Karpas-422 (cell line): ENCODE measurements around the gene POMP. TPM values are rescaled to one million over a fixed set of nuclear protein-coding genes. Genes with fewer than 3 reads are reported as not detected.
A peak's percentile ranks its signal among the peaks of the same experiment; 100 is the strongest.

Source experiments
- DNase-seq: peaks from one replicate; pipeline ENCODE4 v3.0.0-alpha.2; 2015
- H2AFZ ChIP-seq: fragments of 200-600 bp; sonication (generic); 2 replicates; pipeline ENCODE4 v1.6.1; 2014; ENCODE audit warnings: antibody characterized with exemption, low read length, mixed read lengths
- H3K27ac ChIP-seq: fragments of 200-600 bp; sonication (generic); 2 replicates; pipeline ENCODE4 v1.5.1; 2014; ENCODE audit warnings: mild to moderate bottlenecking, low read length, moderate library complexity
- H3K27me3 ChIP-seq: fragments of 200-600 bp; sonication (generic); 2 replicates; pipeline ENCODE4 v1.6.1; 2014; ENCODE audit warnings: low read length, mixed read lengths
- H3K36me3 ChIP-seq: fragments of 200-600 bp; sonication (generic); 2 replicates; pipeline ENCODE4 v1.6.1; 2014; ENCODE audit warnings: low read length, mixed read lengths; ENCODE audit not compliant: insufficient read depth
- H3K4me1 ChIP-seq: fragments of 200-600 bp; sonication (generic); 2 replicates; pipeline ENCODE4 v1.6.1; 2014; ENCODE audit warnings: mild to moderate bottlenecking, low read length, mixed read lengths
- H3K4me2 ChIP-seq: fragments of 200-600 bp; sonication (generic); 2 replicates; pipeline ENCODE4 v1.6.1; 2014; ENCODE audit warnings: low read length, low read depth, mild to moderate bottlenecking; ENCODE audit not compliant: poor library complexity, severe bottlenecking
- H3K4me3 ChIP-seq: fragments of 200-600 bp; sonication (generic); 2 replicates; pipeline ENCODE4 v1.5.1; 2014; ENCODE audit warnings: mild to moderate bottlenecking, antibody characterized with exemption, low read length, mixed read lengths
- H3K79me2 ChIP-seq: fragments of 200-600 bp; sonication (generic); 2 replicates; pipeline ENCODE4 v1.6.1; 2014; ENCODE audit warnings: mild to moderate bottlenecking, low read length, mixed read lengths
- H3K9ac ChIP-seq: fragments of 200-600 bp; sonication (generic); 2 replicates; pipeline ENCODE4 v1.6.0; 2014; ENCODE audit warnings: low read length
- H3K9me2 ChIP-seq: fragments of 200-600 bp; sonication (generic), shearing (Covaris generic); replicated peaks from 2 replicates; pipeline ENCODE4 v1.6.0; 2014; ENCODE audit warnings: mild to moderate bottlenecking, low read length, moderate library complexity; ENCODE audit not compliant: insufficient read depth
- H3K9me3 ChIP-seq: fragments of 300-700, 200-600 bp; sonication (generic); 2 replicates; pipeline ENCODE4 v1.6.1; 2014; ENCODE audit warnings: low read length, mixed read lengths
- H4K20me1 ChIP-seq: fragments of 200-600 bp; sonication (generic); 2 replicates; pipeline ENCODE4 v1.6.1; 2014; ENCODE audit warnings: mild to moderate bottlenecking, antibody characterized with exemption, low read length, low read depth; ENCODE audit not compliant: insufficient read depth
- total RNA-seq: library from RNA; depleted of rRNA; stranded (reverse); fragments of >200 nt; shearing (Covaris generic); gene quantifications from 2 replicates; pipeline ENCODE4 v1.2.3, GENCODE V29; 2014; ENCODE audit warnings: low replicate concordance

POMP gene
- total RNA-seq, 1 experiment from 2014 or later, result 57.1 TPM

- no peak overlapping the region for H3K4me3 ChIP-seq
- no peak overlapping the region for H2AFZ ChIP-seq
- no peaks in the 10 kb centered on the region for H3K9me2 ChIP-seq
- no peak for DNase-seq
- H3K4me2 ChIP-seq, result no peak overlapping the region
- H3K27me3 ChIP-seq, result no peaks in the 10 kb centered on the region
- no peaks in the 10 kb centered on the region for H4K20me1 ChIP-seq
- H3K9ac ChIP-seq, result no peak overlapping the region
- H3K36me3 ChIP-seq, result no peaks in the 10 kb centered on the region
- H3K4me1 ChIP-seq, result no peaks in the 10 kb centered on the region
- no peak overlapping the region for H3K27ac ChIP-seq
- no peaks in the 10 kb centered on the region for H3K9me3 ChIP-seq
- H3K79me2 ChIP-seq, result no peaks in the 10 kb centered on the region
Observed at GRCh38 chr13:28651810-28652401, 7.0 kb upstream of the POMP start.

GRCh38 chr13:28653111-28653510, 5.8 kb upstream of the POMP start:
- Histone ChIP-seq H2AFZ (no peak overlapping the region), H3K9me2 (no peaks in the 10 kb centered on the region), H3K9me3 (no peaks in the 10 kb centered on the region), H3K79me2 (peaks cover 9% of the 10 kb centered on the region), H3K4me1 (peaks cover 8% of the 10 kb centered on the region), H3K4me3 (no peak overlapping the region), H3K27me3 (no peaks in the 10 kb centered on the region), H3K9ac (no peak overlapping the region), H3K27ac (no peak overlapping the region), H3K36me3 (no peaks in the 10 kb centered on the region), H4K20me1 (no peaks in the 10 kb centered on the region), H3K4me2 (no peak overlapping the region)
- no peak for DNase-seq

- H3K4me3 ChIP-seq, result no peak overlapping the region
- no peaks in the 10 kb centered on the region; the same call in 1 of the 2 replicates for H4K20me1 ChIP-seq
- DNase-seq, result no peak
- no peak overlapping the region for H2AFZ ChIP-seq
- no peaks in the 10 kb centered on the region for H3K9me2 ChIP-seq
- H3K36me3 ChIP-seq, result no peaks in the 10 kb centered on the region
- no peak overlapping the region for H3K4me2 ChIP-seq
- no peaks in the 10 kb centered on the region for H3K27me3 ChIP-seq
- no peaks in the 10 kb centered on the region for H3K9me3 ChIP-seq
- no peak overlapping the region for H3K9ac ChIP-seq
- H3K27ac ChIP-seq, result no peak overlapping the region
- H3K4me1 ChIP-seq, result peaks cover 8% of the 10 kb centered on the region
- H3K79me2 ChIP-seq, result peaks cover 19% of the 10 kb centered on the region
Observed at GRCh38 chr13:28654276-28654675, 4.7 kb upstream of the POMP start.

- peaks cover 13% of the 10 kb centered on the region for H4K20me1 ChIP-seq
- H3K4me2 ChIP-seq, result no peak overlapping the region
- no peaks in the 10 kb centered on the region for H3K27me3 ChIP-seq
- H2AFZ ChIP-seq, result no peak overlapping the region
- H3K9ac ChIP-seq, result no peak overlapping the region
- H3K27ac ChIP-seq, result no peak overlapping the region
- H3K9me2 ChIP-seq, result no peaks in the 10 kb centered on the region
- H3K4me1 ChIP-seq, result peaks cover 17% of the 10 kb centered on the region
- DNase-seq, result no peak
- H3K36me3 ChIP-seq, result peaks cover 3% of the 10 kb centered on the region; the same call in 1 of the 2 replicates
- no peaks in the 10 kb centered on the region for H3K9me3 ChIP-seq
- H3K4me3 ChIP-seq, result no peak overlapping the region
- H3K79me2 ChIP-seq, result peaks cover 32% of the 10 kb centered on the region
Observed at GRCh38 chr13:28655561-28655960, 3.4 kb upstream of the POMP start.

- H2AFZ ChIP-seq, result peak overlapping the region; percentile 67
- H3K79me2 ChIP-seq, result peaks cover 56% of the 10 kb centered on the region
- no peaks in the 10 kb centered on the region for H3K27me3 ChIP-seq
- no peaks in the 10 kb centered on the region for H3K9me2 ChIP-seq
- H3K36me3 ChIP-seq, result peaks cover 25% of the 10 kb centered on the region; the same call in 1 of the 2 replicates
- H3K4me3 ChIP-seq, result peak overlapping the region; percentile 91
- peak; percentile 70 for DNase-seq
- H3K9ac ChIP-seq, result peak overlapping the region; percentile 88
- H3K4me2 ChIP-seq, result peak overlapping the region; percentile 96
- H3K4me1 ChIP-seq, result peaks cover 30% of the 10 kb centered on the region
- H3K27ac ChIP-seq, result peak overlapping the region; percentile 66
- H3K9me3 ChIP-seq, result no peaks in the 10 kb centered on the region
- peaks cover 21% of the 10 kb centered on the region for H4K20me1 ChIP-seq
Observed at GRCh38 chr13:28657784-28658538, 969 bp upstream of the POMP start.

GRCh38 chr13:28658539-28658795, 463 bp upstream of the POMP start:
- H3K9me3 ChIP-seq, result no peaks in the 10 kb centered on the region
- peak overlapping the region; percentile 91 for H3K4me3 ChIP-seq
- H2AFZ ChIP-seq, result peak overlapping the region; percentile 67
- H3K9me2 ChIP-seq, result no peaks in the 10 kb centered on the region
- peaks cover 21% of the 10 kb centered on the region for H4K20me1 ChIP-seq
- H3K9ac ChIP-seq, result peak overlapping the region; percentile 88
- DNase-seq, result peak; percentile 63
- peaks cover 30% of the 10 kb centered on the region for H3K4me1 ChIP-seq
- H3K36me3 ChIP-seq, result peaks cover 28% of the 10 kb centered on the region; the same call in 1 of the 2 replicates
- H3K4me2 ChIP-seq, result peak overlapping the region; percentile 96
- H3K79me2 ChIP-seq, result peaks cover 59% of the 10 kb centered on the region
- H3K27ac ChIP-seq, result peak overlapping the region; percentile 66
- H3K27me3 ChIP-seq, result no peaks in the 10 kb centered on the region

- H3K9ac ChIP-seq, result peak overlapping the region; percentile 88
- H3K9me3 ChIP-seq, result no peaks in the 10 kb centered on the region
- H3K27me3 ChIP-seq, result no peaks in the 10 kb centered on the region
- DNase-seq, result no peak
- H3K9me2 ChIP-seq, result no peaks in the 10 kb centered on the region
- peak overlapping the region; percentile 18; the same call in 1 of the 2 replicates for H3K27ac ChIP-seq
- H2AFZ ChIP-seq, result no peak overlapping the region
- H3K79me2 ChIP-seq, result peaks cover 68% of the 10 kb centered on the region
- H3K4me1 ChIP-seq, result peaks cover 30% of the 10 kb centered on the region
- H4K20me1 ChIP-seq, result peaks cover 21% of the 10 kb centered on the region
- H3K36me3 ChIP-seq, result peaks cover 37% of the 10 kb centered on the region; the same call in 1 of the 2 replicates
- peak overlapping the region; percentile 96 for H3K4me2 ChIP-seq
- H3K4me3 ChIP-seq, result peak overlapping the region; percentile 91
Observed at GRCh38 chr13:28659621-28659970, 666 bp downstream of the POMP start.

GRCh38 chr13:28666897-28667488, 8.1 kb downstream of the POMP start:
- Histone ChIP-seq H3K9me3 (no peaks in the 10 kb centered on the region), H3K36me3 (peaks cover 79% of the 10 kb centered on the region; the same call in 1 of the 2 replicates), H3K4me2 (no peak overlapping the region), H3K9me2 (no peaks in the 10 kb centered on the region), H2AFZ (no peak overlapping the region), H4K20me1 (peaks cover 7% of the 10 kb centered on the region; the same call in 1 of the 2 replicates), H3K27me3 (no peaks in the 10 kb centered on the region), H3K4me1 (peaks cover 21% of the 10 kb centered on the region), H3K4me3 (no peak overlapping the region), H3K9ac (no peak overlapping the region), H3K79me2 (peaks cover 59% of the 10 kb centered on the region), H3K27ac (no peak overlapping the region)
- no peak for DNase-seq
